Measurements from ENCODE around the gene P2RY8.
A peak's percentile ranks its signal among the peaks of the same experiment; 100 is the strongest.
"Not testable (repeated sequence)": the region's sequence is repeated elsewhere in the genome, so short reads cannot be mapped to it uniquely, and the experiment has no call there.

Gene P2RY8

DNA sequence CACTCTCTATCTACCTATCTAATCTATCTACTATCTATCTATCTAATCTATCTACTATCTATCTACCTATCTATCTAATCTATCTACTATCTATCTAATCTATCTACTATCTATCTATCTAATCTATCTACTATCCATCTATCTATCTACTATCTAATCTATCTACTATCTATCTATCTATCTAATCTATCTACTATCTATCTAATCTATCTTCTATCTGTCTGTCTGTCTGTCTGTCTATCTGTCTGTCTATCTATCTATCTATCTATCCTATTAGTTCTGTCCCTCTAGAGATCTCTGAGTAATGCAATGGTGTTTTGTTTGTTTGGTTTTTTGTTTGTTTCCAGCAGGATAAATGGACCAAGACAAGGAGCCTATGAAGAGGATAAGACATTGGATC lies 74.9 kb downstream of the P2RY8 start:
- DNase-seq = no peak

DNA sequence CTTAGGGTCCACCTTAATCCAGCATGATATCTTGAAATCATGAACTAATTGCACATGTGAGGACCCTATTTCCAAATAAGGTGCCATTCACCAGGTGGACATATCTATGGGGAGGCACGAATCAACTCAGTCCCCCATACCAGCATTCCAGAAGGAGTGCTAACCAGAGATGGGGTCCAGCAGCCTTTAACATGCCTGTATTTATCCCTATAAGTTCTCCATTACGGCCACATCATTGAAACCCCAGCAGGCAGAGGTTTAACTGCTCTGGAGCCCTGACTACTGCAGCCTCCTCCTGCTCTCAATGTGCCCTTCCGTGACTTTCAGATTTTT lies 81.1 kb downstream of the P2RY8 start:
- no peak for DNase-seq

DNA sequence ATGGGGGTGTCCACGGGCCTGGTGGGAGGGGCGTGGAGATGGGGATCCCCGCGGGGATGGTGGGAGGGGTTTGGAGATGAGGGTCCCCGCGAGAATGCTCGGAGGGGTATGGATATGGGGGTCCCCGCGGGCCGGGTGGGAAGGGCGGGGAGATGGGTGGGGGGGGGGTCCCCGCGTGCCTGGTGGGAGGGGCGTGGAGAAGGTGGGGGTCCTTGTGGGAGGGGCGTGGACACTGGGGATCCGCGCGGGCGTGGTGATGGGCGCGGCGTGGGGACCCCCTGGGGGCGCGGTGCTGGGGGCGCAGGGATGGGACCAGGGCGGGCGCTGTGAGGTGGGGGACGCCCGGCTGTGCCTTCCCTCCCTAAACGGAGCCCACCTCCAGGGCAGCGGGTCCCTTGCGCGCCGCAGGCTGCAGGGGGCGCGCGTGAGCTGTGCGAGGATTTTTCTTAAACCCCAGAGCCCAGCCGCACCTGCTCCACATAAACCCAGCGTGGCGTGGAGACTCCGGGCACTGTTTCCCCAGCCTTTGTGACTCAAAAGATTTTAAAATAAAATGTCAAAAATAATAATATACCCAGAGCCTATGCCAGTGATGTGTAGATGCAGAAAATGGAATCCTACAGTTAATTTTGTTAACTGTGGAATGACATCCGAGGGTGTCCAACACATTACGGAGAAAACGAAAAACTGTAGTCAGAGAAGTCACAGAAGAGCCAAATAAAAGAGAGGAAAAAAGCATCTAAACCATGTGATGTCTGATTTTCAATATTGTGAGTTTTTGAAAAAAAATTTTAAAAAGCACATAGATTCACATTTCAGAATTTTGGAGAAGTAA lies 82.8 kb downstream of the P2RY8 start:
- DNase-seq = peak; percentile 84

GRCh38 chrX:1453395-1453783 lies 83.6 kb downstream of the P2RY8 start:
- DNase-seq = peak; percentile 78

DNA sequence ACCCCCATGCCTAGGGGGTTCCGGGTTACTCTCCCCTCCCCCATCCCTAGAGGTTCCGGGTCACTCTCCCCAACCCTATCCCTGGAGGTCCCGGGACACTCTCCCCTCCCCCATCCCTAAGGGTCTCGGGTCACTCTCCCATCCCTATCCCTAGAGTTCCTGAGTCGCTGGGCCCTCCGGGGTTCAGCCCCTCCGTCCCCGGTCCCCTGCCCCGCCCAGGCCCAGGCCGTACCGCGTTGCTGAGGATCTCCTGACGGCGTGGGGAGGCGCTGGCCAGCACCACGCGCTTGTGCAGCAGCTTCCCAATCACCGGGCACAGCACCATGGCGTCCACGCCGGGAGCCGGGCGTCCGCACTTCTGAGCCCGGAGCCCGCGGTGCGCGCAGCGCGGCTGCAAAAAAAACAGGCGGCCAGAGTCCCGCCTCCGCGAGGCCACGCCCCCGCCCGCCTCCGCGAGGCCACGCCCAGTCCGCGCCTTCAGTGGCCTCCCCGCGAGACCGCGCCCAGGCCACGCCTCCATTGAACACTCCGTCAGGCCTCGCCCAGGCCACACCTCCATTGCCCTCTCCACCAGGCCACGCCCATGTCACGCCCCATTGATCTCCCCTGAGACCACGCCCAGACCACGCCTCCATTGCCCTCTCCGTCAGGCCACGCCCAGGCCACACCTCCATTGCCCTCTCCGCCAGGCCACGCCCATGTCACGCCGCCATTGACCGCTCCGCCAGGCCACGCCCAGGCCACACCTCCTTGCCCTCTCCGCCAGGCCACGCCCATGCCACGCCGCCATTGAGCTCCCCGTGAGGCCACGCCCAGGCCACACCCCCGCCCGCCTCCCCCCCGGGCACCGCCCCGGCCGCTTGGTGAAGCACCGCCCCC lies 84.2 kb downstream of the P2RY8 start, which contains the start of gene ASMTL:
Gene ASMTL (minus strand): TSS at position 394 of the 879 bp plus-strand sequence. CDS start 69 bp downstream, at position 325.
- peak; percentile 95 for DNase-seq

DNA sequence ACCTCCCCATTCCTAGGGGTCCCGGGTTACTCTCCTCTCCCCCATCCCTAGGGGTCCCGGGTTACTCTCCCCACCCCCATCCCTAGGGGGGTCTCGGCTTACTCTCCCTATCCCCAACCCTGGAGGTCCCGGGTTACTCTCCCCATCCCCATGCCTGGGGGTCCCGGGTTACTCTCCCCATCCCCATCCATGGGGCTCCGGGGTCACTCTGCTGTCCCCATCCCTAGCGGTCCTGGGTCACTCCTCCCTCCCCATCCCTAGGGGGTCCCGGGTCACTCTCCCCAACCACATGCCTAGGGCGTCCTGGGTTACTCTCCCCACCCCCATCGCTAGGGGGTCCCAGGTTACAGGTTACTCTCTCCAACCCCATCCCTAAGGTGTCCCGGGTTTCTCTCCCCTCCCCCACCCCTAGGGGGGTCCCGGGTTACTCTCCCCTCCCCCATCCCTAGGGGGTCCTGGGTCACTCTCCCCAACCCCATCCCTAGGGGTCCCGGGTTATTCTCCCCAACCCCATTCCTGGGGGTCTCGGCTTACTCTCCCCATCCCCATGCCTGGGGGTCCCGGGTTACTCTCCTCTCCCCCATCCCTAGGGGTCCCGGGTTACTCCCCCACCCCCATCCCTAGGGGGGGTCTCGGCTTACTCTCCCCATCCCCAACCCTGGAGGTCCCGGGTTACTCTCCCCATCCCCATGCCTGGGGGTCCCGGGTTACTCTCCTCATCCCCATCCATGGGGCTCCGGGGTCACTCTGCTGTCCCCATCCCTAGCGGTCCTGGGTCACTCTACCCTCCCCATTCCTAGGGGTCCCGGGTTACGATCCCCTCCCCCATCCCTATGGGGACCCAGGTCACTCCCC lies 85.1 kb downstream of the P2RY8 start:
- DNase-seq = no peak

DNA sequence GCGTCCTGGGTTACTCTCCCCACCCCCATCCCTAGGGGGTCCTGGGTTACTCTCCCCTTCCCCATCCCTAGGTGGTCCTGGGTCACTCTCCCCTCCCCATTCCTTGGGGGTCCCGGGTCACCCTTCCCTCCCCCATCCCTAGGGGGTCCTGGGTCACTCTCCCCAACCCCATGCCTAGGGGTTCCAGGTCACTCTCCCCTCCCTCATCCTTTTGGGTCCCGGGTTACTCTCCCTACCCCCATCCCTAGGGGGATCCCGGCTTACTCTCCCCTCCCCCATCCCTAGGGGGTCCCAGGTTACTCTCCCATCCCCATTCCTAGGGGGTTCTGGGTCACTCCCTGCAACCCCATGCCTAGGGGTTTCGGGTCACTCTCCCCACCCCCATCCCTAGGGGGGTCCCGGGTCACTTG lies 85.7 kb downstream of the P2RY8 start:
- DNase-seq = no peak

DNA sequence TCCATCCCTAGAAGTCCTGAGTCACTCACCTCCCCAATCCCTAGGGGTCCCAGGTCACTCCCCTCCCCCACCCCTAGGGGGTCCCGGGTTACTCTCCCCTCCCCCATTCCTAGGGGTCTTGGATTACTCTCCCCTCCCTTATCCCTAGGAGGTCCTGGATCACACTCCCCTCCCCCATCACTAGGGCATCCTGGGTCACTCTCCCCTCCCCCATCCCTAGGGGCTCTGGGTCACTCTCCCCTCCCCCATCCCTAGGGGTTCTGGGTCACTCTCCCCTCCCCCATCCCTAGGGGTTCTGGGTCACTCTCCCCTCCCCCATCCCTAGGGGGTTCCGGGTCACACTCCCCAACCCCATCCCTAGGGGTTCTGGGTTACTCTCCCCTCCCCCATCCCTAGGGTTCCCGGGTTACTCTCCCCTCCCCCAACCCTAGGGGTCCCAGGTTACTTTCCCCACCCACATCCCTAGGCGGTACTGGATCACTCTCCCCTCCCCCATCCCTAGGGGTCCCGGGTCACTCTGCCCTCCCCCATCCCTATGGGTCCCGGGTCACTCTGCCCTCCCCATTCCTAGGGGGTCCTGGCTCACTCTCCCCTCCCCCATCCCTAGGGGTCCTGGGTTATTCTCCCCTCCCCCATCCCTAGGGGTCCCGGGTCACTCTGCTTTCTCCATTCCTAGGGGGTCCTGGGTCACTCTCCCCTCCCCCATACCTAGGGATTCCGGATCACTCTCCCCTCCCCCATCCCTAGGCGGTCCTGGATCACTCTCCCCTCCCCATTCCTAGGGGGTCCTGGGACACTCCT lies 86.4 kb downstream of the P2RY8 start:
- no peak for DNase-seq

DNA sequence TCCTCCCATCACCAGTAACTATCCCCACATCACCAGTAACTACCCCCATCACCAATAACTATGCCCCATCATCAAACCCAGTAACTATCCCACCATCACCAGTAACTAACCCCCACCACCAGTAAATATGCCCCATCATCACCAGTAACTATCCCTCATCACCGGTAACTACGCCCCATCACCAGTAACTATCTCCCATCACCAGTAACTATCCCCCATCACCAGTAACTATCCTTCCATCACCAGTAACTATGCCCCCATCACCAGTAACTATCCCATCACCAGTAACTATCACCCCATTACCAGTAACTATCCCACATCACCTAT lies 87.2 kb downstream of the P2RY8 start:
- no peak for DNase-seq

- no peak for DNase-seq
These were observed 87.8 kb downstream of the P2RY8 start for GRCh38 chrX:1449036-1449822.

DNA sequence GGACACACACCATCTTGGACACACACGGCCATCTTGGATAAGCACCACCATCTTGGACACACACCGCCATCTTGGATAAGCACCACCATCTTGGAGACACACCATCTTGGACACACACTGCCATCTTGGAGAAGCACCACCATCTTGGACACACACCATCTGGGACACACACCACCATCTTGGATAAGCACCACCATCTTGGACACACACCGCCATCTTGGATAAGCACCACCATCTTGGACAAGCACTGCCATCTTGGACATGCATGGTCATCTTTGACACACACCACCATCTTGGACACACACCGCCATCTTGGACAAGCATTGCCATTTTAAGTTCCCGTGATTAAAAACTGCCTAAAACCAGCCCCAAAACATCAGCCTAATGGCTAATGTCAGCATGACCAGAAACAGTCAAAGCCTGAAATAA lies 88.4 kb downstream of the P2RY8 start:
- DNase-seq = not testable (repeated sequence)

GRCh38 chrX:1447969-1448572 lies 88.9 kb downstream of the P2RY8 start:
- not testable (repeated sequence) for DNase-seq

DNA sequence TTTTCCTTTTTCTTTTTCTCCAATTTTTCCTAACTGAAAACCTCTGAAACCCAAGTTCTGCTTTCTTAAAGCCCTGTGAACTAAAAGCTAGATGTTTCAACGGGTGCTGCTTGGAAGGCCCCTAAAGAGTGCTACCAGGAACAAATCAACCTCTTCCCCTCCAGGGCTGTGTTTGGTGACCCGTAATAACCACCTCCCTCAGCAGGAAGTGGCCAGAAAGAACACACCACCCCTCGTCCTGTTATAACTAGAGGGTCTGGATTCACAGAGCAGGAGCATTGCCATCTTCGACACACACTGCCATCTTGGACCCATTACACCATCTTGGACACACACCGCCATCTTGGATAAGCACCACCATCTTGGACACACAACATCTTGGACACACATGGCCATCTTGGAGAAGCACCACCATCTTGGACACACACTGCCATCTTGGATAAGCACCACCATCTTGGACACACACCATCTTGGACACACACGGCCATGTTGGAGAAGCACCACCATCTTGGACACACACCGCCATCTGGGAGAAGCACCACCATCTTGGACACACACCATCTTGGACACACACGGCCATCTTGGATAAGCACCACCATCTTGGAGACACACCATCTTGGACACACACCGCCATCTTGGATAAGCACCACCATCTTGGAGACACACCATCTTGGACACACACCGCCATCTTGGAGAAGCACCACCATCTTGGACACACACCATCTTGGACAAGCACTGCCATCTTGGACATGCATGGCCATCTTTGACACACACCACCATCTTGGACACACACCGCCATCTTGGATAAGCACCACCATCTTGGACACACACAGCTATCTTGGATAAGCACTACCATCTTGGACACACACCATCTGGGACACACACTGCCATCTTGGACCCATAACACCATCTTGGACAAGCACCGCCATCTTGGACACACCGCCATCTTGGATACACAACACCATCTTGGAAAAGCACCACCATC lies 89.7 kb downstream of the P2RY8 start:
- DNase-seq = not testable (repeated sequence)

DNA sequence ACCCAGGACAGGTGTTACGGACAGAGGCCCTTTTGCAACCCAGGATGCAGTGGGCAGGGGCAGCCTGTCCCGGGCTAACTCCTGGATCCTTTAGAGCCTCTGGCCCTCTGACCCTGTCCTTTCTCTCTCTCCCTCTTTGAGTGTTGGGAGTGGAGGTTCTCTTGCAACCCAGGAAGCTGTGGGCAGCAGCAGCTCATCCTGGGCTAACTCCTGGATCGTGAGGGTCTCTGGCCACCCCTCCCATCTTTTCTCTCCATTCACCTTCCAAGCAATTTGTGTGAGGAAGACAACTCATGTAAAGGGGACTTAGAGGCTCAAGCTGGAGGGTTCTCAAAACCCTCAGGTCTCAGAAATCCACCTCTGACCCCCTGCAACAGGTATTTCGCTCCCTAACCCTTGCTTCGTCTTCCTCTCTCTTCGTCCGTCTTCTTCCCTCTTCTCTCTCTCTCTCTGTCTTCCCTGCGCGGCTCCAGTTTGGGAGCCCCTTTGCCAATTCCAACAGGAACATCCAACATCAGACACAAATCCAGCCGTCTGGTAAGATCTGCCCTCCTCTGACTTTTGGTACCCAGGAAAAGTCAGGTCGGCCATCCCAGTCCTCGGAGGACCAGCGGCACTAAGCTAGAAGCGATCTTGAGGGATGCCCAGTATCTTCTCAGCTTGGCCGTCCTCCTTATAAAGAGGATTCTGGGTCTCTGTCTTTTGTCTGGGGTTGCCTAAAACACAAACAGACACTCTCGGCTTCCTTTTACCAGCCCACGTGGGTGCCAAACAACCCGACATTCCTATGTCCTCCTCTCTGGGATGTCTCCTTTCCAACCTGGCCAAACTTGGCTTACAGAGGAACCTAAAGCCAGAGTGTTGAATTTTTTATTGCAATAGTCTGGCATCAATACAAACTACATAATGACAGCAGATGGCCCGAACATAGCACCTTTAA lies 92.2 kb downstream of the P2RY8 start:
- DNase-seq = no peak

- no peak for DNase-seq
These were observed 93.4 kb downstream of the P2RY8 start for GRCh38 chrX:1443496-1444075.

- no peak for DNase-seq
These were observed 94.1 kb downstream of the P2RY8 start for GRCh38 chrX:1442724-1443367.

DNA sequence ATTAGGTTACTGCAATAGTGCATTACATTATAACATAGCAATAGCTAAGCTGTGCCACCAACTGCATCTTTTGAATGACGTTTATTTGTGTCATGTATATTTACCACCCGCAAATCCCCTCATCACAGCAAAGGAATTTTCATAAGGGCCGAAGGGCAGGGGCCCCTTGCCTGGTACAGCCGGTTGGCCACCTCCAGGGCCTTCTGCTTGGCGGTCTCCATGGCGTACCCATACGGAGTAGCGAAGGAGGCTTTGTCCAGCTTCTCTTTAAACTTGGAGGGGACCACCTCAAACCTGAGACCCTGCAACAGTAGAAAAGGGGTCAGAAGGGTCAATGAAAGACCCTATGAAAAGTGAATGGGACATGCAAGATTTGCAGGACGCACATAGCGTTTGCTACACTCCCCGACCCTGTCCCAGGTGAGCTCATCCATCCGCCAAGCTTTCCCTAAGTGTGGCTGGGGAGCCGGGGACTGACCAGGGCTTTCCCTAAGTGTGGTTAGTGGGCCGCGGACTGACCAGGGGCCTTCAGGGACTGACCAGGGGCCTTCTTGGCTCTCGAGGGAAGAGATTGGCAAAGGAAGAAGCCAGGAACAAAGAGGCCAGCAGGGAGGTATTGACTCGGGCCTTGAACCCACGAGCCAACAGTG lies 94.8 kb downstream of the P2RY8 start:
- DNase-seq = no peak
